Thyroid gland (tissue), 4 donors: Measurements from ENCODE around the gene TERT. TPM values are rescaled to one million over a fixed set of nuclear protein-coding genes. Genes with fewer than 3 reads are reported as not detected.

Experiments
- DNase-seq, 2 donors: peaks; one replicate each; pipeline ENCODE4 v3.0.0-alpha.2; 2019
- H3K27ac ChIP-seq, 3 donors: fragments of 200-600 bp; sonication (generic); 1 replicate in 2 of 3; 2 replicates in 1 of 3; pipeline ENCODE4 v1.5.1; 2016 to 2019; ENCODE audit warnings: mild to moderate bottlenecking in 1 of 3, moderate library complexity in 1 of 3
- H3K27me3 ChIP-seq: fragments of 200-600 bp; sonication (generic); one replicate; pipeline ENCODE4 v1.5.1; 2019
- H3K36me3 ChIP-seq, 2 donors: fragments of 200-600 bp; sonication (generic); one replicate each; pipeline ENCODE4 v1.5.1; 2016 to 2019
- H3K4me1 ChIP-seq, 2 donors: fragments of 200-600 bp; sonication (generic); one replicate each; pipeline ENCODE4 v1.5.1; 2017 to 2019
- H3K4me3 ChIP-seq, 3 donors: fragments of 200-600 bp; sonication (generic); replicated peaks in 1 of 3; 1 replicate in 2 of 3; 2 replicates in 1 of 3; pipeline ENCODE4 v1.5.1; 2016; ENCODE audit warnings: mild to moderate bottlenecking in 1 of 3
- H3K9me3 ChIP-seq: fragments of 200-600 bp; sonication (generic); one replicate; pipeline ENCODE4 v1.5.1; 2017
- POLR2A ChIP-seq, 2 donors: fragments of 450-650 bp; IDR thresholded peaks; one replicate each; pipeline ENCODE4 v1.6.1; 2017; ENCODE audit warnings: antibody characterized with exemption in 2 of 2, mild to moderate bottlenecking in 2 of 2, moderate library complexity in 1 of 2
- WGBS, 2 donors: methylation state at CpG; one replicate each; pipeline ENCODE4 v1.1.5; 2017; 5-methylcytosine and 5-hydroxymethylcytosine counted together
- intact Hi-C: fragments of 100-400 bp; cut with DNase I; formaldehyde crosslinking; loops from one replicate; pipeline ENCODE4 v1.15.1; 2023
- total RNA-seq, 4 donors: library from RNA; depleted of rRNA; stranded (reverse); fragments of >200 nt; gene quantifications; one replicate each; pipeline ENCODE4 v1.2.3, GENCODE V29; 2016
- TF ChIP-seq, protein P1 (sequence below), 6 experiments: fragments of 200-600 bp in 3 of 6; fragments of 450-650 bp in 3 of 6; sonication (generic) in 3 of 6; IDR thresholded peaks; one replicate each; pipeline ENCODE4 v1.5.1; 2016 to 2019; ENCODE audit warnings: antibody characterized with exemption in 6 of 6, mild to moderate bottlenecking in 2 of 6, inconsistent platforms in 1 of 6, moderate library complexity in 1 of 6

Gene TERT
- total RNA-seq, 4 donors from 2014 or later, result not detected

DNA sequence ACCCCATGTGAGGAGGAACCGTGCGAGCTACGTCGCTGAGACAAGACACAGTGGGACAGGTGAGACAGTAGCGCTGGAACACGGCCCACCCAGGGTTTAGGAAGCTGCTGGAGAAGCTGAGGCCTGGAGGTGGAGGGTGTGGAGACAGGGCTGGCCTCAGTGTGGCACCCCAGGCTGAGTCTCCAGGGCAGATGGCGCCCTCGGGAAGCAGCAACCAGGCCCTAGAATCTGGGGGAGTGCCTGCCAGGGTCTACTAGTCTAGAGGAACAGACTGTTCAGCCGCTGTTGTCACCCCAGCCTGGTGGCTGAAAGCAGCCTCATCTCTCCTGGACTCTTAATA, 4.6 kb upstream of the TERT start:
- DNase-seq, result no peak
- 86 to 94% methylated on average over 8 to 9 of the region's 9 CpGs for WGBS, 2 donors
- Histone ChIP-seq H3K27me3 (no peaks in the 10 kb centered on the region), H3K4me3 (no peak overlapping the region), H3K27ac (no peak overlapping the region), H3K9me3 (no peaks in the 10 kb centered on the region), H3K36me3 (no peaks in the 10 kb centered on the region), H3K4me1 (peaks cover 0 to 5% of the 10 kb centered on the region in 2 donors)
- intact Hi-C loops, result no loop called here
- TF ChIP-seq POLR2A (IDR thresholded peaks at IDR 0.05), result no peak
- TF ChIP-seq, protein P1, sequence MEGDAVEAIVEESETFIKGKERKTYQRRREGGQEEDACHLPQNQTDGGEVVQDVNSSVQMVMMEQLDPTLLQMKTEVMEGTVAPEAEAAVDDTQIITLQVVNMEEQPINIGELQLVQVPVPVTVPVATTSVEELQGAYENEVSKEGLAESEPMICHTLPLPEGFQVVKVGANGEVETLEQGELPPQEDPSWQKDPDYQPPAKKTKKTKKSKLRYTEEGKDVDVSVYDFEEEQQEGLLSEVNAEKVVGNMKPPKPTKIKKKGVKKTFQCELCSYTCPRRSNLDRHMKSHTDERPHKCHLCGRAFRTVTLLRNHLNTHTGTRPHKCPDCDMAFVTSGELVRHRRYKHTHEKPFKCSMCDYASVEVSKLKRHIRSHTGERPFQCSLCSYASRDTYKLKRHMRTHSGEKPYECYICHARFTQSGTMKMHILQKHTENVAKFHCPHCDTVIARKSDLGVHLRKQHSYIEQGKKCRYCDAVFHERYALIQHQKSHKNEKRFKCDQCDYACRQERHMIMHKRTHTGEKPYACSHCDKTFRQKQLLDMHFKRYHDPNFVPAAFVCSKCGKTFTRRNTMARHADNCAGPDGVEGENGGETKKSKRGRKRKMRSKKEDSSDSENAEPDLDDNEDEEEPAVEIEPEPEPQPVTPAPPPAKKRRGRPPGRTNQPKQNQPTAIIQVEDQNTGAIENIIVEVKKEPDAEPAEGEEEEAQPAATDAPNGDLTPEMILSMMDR (IDR thresholded peaks at IDR 0.05), result no peak

DNA sequence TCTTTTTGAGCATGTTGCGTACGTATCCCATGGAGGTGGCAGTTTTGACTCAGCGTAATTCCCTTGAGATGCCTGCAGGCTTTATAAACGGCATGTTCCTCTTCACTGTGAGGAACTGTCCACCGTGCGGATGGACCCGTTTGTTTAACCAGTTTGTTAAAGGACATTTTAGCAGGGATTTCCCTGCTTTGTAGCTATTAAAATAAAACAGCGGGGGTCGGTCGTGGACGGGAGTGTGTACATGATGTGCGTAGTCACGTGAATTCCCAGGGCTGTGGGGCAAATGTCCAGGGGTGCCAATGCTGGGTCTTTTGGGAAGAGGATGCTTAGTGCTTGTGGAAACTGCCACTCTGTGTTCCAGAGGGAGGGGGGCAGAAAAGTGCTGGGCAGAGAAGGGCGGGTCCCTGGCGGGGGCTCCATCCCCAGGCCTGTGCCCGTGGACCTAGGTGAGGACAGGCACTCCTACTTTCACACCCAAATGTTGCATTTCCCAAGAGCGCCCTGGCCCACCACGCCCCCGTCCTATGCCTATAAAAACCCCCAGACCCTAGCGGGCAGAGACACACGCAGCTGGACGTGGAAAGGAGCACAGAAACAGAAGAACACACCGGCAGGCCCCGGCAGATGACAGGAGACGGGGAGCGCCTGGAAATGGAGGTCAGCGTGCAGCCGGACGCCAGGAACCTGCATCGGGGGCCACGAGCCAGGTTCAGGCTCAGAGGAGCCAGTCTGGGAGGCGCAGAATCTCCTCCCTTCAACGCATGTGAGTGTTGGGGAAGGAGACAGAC, 4.0 kb upstream of the TERT start:
- TF ChIP-seq POLR2A (IDR thresholded peaks at IDR 0.05), result no peak
- TF ChIP-seq, protein P1 (IDR thresholded peaks at IDR 0.05), result no peak
- Histone ChIP-seq H3K36me3 (no peaks in the 10 kb centered on the region), H3K27ac (no peak overlapping the region), H3K27me3 (no peaks in the 10 kb centered on the region), H3K4me1 (peaks cover 0 to 8% of the 10 kb centered on the region in 2 donors), H3K9me3 (no peaks in the 10 kb centered on the region), H3K4me3 (no peak overlapping the region)
- intact Hi-C loops, result no loop called here
- DNase-seq, result no peak
- WGBS, 2 donors, result 84 to 86% methylated on average over 33 of the region's 33 CpGs

DNA sequence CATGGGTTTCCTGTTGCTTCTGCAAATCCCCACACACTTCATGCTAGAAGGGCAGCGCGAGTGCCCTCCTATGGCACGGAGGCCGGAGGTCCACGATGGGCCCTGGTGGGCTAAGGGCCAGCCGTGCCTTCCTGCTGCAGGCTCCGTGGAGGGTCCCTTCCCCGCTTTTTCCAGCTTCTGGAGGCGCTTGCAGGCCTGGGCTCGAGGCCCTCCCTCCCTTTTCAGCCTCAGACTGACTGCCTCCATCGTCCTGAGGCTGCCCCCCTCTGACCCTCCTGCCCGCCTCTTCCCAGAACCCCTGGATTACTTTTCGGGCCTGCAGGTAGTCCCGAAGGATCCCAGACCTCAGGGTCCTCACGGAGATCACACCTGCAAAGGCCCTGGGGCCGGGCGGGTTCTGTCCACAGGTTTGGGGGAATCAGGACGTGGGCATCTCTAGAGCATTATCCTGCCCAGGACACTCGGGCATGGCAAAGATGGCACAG, 3.2 kb upstream of the TERT start:
- Histone ChIP-seq H3K27ac (no peak overlapping the region), H3K9me3 (no peaks in the 10 kb centered on the region), H3K36me3 (no peaks in the 10 kb centered on the region), H3K27me3 (no peaks in the 10 kb centered on the region), H3K4me3 (no peak overlapping the region), H3K4me1 (peaks cover 0 to 8% of the 10 kb centered on the region in 2 donors)
- intact Hi-C loops, result no loop called here
- WGBS, 2 donors, result 83 to 90% methylated on average over 7 to 19 of the region's 19 CpGs
- DNase-seq, result no peak
- TF ChIP-seq, protein P1 (IDR thresholded peaks at IDR 0.05), result no peak
- TF ChIP-seq POLR2A (IDR thresholded peaks at IDR 0.05), result no peak

DNA sequence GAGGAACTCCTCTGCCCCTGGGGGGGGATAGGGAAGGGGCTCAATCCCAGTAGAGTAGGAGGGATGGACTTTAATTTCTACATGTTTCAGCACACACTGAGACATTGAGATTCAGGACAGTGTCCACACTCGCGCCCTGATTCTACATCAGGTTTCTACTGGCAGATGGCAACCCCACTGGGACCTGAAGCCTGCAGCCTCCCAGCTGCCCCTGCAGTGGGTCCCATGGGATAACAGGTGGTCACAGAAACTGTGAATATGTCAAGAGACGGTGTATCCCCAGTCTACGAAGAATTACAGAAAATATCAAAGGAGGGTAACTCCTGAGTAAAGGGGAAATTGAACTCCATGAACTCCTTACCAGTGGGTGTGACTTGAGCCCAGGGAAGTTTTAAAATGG, 2.4 kb upstream of the TERT start:
- Histone ChIP-seq H3K36me3 (no peaks in the 10 kb centered on the region), H3K9me3 (no peaks in the 10 kb centered on the region), H3K27me3 (no peaks in the 10 kb centered on the region), H3K4me1 (peaks cover 0 to 8% of the 10 kb centered on the region in 2 donors), H3K4me3 (no peak overlapping the region), H3K27ac (no peak overlapping the region)
- intact Hi-C loops, result no loop called here
- 91 to 97% methylated on average over 4 of the region's 4 CpGs for WGBS, 2 donors
- no peak for TF ChIP-seq POLR2A (IDR thresholded peaks at IDR 0.05)
- TF ChIP-seq, protein P1 (IDR thresholded peaks at IDR 0.05), result no peak
- DNase-seq, result no peak

DNA sequence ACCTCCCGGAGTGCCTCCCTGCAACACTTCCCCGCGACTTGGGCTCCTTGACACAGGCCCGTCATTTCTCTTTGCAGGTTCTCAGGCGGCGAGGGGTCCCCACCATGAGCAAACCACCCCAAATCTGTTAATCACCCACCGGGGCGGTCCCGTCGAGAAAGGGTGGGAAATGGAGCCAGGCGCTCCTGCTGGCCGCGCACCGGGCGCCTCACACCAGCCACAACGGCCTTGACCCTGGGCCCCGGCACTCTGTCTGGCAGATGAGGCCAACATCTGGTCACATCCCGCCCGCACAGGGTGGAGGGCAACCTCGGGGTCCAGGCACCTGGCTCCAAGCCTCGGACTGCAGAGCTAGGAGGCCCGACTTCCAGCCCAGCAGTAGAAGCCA, 776 bp upstream of the TERT start:
- intact Hi-C loops, result no loop called here
- TF ChIP-seq POLR2A (IDR thresholded peaks at IDR 0.05), result no peak
- TF ChIP-seq, protein P1 (IDR thresholded peaks at IDR 0.05), result no peak
- Histone ChIP-seq H3K9me3 (no peaks in the 10 kb centered on the region), H3K27ac (no peak overlapping the region), H3K4me3 (no peak overlapping the region), H3K4me1 (peaks cover 0 to 8% of the 10 kb centered on the region in 2 donors), H3K27me3 (no peaks in the 10 kb centered on the region), H3K36me3 (no peaks in the 10 kb centered on the region)
- no peak for DNase-seq
- 20% methylated on average over 2 of the region's 22 CpGs; no CpG with 5 or more reads in 1 of the 2 donors for WGBS, 2 donors
